Measurements from ENCODE around the gene ZFYVE21.

The ZFYVE21 gene

DNA sequence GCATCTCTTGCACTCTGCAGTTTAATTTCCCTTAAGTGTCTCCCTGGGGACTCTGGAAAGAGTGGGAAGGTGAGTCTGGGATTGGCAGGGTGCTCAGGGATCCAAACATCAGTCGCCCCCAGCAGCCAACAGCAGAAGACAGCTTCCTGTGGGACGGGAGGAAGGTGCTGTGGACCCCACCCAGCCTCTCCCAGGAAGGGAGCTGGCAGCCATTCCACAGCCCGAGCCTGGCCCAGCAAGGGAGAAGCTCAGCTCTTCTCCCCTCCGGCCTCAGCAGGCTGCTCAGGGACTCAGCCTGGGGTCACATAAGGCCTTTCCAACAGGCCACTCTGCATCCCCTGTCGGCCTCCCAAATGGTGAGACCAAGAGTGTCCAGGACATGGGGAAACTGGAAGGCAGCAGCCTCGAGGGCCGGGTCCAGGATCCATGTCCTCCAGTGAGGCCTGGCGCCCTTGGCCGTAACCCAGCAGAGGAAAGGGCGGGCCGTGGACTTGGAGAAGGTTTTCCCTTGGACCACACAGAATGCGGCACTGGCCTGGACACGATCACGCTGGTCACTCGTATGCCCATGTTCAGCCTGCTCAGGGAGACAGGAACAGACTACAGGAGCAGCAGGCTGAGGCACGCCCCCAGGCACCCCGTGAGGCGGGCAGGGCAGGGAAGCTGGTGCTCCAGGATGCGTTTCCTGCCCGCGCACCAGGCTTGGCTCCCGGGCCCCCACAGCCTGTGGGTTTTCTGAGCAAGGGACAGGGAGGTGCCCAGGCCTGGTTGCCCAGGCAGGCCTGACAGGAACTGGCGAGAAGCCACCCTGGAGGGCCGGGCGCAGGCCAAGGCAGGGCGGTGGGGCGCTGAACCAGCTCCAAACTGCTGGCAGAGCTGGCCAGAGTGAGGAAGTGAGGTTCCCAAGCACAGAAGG is 3.8 kb upstream of the ZFYVE21 start:
- no peak for DNase-seq (ENCODE audit: extremely low read depth, low read depth)
- TF ChIP-seq, protein P1, sequence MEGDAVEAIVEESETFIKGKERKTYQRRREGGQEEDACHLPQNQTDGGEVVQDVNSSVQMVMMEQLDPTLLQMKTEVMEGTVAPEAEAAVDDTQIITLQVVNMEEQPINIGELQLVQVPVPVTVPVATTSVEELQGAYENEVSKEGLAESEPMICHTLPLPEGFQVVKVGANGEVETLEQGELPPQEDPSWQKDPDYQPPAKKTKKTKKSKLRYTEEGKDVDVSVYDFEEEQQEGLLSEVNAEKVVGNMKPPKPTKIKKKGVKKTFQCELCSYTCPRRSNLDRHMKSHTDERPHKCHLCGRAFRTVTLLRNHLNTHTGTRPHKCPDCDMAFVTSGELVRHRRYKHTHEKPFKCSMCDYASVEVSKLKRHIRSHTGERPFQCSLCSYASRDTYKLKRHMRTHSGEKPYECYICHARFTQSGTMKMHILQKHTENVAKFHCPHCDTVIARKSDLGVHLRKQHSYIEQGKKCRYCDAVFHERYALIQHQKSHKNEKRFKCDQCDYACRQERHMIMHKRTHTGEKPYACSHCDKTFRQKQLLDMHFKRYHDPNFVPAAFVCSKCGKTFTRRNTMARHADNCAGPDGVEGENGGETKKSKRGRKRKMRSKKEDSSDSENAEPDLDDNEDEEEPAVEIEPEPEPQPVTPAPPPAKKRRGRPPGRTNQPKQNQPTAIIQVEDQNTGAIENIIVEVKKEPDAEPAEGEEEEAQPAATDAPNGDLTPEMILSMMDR (IDR thresholded peaks at IDR 0.05; ENCODE audit: low read depth, low read length, missing control alignments): no peak
- no peak overlapping the region for H3K4me3 ChIP-seq (replicated peaks; ENCODE audit: low read depth, low read length)

DNA sequence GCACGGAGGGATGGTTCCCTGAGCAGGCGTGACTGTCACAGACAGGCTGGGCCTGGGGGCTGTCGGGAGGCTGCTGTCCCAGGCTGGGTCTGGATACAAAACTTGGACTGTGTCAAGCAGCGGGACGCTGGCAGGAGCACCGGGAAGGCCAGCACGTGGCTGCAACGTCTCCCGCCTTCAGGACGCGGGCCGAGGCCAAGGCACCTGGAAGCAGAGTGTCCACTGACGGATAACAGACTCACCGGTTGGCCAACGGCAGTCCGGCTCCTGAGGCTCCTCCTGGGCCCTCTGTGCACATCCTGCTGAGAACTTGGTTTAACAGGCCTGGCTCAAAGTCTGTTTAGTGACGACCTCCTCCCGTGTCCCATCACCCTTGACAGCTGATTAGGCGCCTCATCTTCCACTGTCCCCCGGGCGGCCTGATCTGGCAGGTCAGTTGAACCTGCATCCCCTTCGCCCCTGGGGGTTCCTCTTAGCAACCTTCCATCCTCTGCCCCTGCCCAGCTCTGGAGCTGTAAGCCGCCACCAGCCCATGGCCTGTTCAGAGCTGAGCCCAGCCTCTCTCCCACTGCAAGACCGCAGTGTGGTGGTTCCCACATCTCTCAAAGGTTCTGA is 2.9 kb upstream of the ZFYVE21 start:
- TF ChIP-seq, protein P1 (IDR thresholded peaks at IDR 0.05; ENCODE audit: low read depth, low read length, missing control alignments): no peak
- no peak overlapping the region for H3K4me3 ChIP-seq (replicated peaks; ENCODE audit: low read depth, low read length)
- DNase-seq (ENCODE audit: extremely low read depth, low read depth): no peak

DNA sequence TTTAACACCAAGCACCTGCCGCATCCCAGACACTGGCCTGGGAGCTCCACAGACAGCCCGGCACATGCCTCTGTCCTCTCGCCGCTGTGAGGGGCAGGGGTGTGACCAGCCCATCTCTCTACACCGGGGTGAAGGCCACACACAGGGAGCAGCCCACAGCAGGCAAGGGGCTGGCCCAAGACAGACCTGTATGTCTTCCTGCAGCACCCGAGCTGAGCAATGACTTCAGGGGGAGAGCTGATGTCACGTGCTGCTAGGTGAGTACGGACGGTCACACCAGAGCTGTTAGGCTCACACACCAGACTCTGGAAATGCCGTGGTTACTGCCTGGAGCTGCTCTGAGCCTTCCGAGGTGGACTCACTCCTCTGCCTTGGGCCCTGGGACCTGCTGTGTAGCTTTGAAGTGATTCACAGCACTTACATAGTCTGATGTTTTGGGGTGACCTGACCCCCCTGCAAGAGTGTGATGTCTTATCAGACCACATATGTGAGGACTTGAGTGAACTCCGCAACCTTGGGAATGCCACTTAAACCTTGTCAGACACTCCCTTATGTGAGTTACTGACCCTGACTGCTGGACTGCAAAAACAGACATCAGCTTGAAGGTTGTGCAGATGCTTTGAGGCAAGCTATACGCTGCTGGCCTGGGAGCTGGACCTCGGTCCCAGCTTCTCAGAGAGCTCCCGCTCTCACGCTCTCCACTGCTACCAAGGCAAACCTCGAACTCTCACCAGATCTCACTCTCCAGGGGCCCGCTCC is 2.1 kb upstream of the ZFYVE21 start:
- TF ChIP-seq, protein P1 (IDR thresholded peaks at IDR 0.05; ENCODE audit: low read depth, low read length, missing control alignments): no peak
- no peak for DNase-seq (ENCODE audit: extremely low read depth, low read depth)
- peak overlapping the region; percentile 75 for H3K4me3 ChIP-seq (replicated peaks; ENCODE audit: low read depth, low read length)

DNA sequence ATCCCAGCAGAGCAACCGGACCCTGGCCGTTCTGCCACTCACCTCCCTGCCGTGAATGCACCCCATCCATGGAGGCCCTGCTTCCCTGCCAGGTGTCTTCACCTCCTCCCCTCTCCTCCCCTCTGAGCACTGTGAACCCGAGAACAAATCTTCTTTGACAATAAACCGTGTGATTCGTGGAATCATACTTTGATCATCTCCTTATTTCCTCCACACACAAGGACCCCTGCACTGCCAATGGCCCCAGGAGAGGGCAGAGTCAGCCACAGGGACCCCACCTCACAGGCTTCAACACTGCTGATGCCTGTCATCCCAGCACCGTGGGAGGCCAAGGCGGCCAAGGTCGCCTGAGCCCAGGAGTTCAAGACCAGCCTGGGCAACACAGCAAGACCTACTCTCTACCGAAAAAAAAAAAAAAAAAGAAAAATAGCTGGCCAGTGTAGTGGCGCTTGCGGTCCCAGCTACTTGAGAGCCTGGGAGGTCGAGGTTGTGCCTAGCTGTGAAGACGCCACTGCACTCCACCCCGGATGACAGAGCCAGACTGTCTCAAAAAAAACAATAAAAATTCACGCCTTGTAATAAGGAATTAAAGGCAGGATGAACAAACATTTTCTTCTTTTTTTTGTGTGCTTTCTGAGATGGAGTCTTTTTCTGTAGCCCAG is 1.4 kb upstream of the ZFYVE21 start:
- TF ChIP-seq, protein P1 (IDR thresholded peaks at IDR 0.05; ENCODE audit: low read depth, low read length, missing control alignments): no peak

DNA sequence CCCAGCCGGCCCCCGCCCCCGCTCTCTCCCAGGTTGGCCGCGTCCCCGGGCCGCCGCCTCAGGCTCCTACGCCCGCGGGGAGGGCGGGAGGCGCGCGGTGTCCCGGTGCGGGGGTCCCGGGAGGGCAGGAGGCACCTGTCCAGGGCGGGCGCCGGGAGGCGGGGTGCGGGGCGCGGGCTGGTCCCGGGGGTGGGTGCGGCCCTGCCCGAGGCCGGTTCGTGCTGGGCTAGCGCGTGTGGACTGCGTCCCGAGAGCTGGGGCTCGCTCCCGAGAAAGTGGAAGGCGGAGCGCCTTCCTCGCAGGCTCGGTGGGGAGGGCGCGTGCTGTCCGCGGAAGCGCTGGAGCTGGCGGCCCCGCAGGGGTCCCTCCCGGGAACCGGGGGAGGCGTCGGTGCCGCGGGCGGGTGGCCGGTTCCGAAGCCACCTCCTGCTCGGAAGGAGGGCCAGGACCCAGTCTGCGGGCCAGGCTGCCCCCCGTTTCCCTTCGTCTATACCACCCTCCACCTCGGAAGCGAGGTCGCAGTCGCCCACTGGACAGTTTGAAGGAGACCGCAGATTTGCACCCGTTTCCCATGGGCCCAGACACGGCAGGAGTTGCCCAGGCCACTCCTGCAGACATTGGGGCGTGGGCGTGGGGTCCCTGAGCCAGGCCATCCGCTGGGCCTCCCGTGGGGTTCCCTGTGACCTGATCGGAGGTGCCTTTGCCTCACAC is 636 bp downstream of the ZFYVE21 start:
- DNase-seq (ENCODE audit: extremely low read depth, low read depth): no peak
- TF ChIP-seq, protein P1 (IDR thresholded peaks at IDR 0.05; ENCODE audit: low read depth, low read length, missing control alignments): no peak
- H3K4me3 ChIP-seq (replicated peaks; ENCODE audit: low read depth, low read length): peak overlapping the region; percentile 75

More for the DNA sequence above, 1.4 kb upstream of the ZFYVE21 start:
- H3K4me3 ChIP-seq (replicated peaks; ENCODE audit: low read depth, low read length): peak overlapping the region; percentile 75
- DNase-seq (ENCODE audit: extremely low read depth, low read depth): no peak
